ENCODE measurements around the gene TSC22D1. TPM values are rescaled to one million over a fixed set of nuclear protein-coding genes. Genes with fewer than 3 reads are reported as not detected.
"Not testable (repeated sequence)": the region's sequence is repeated elsewhere in the genome, so short reads cannot be mapped to it uniquely, and the experiment has no call there.

Gene TSC22D1
- total and polyA plus RNA-seq, 9 donors: 61.8 to 93.1 (median 76.7) TPM

- Histone ChIP-seq H3K4me1 (ENCODE audit: control insufficient read depth, insufficient read depth, low read length) (no peaks in the 10 kb centered on the region), H3K27me3 (ENCODE audit: control insufficient read depth, insufficient read depth, low read length) (no peaks in the 10 kb centered on the region), H3K4me3 (ENCODE audit: low read length) (no peak overlapping the region), H3K27ac (ENCODE audit: low read length) (no peak overlapping the region), H3K9me3 (replicated peaks; ENCODE audit: control insufficient read depth, low read depth, low read length) (no peaks in the 10 kb centered on the region), H3K36me3 (ENCODE audit: control insufficient read depth, insufficient read depth, low read length) (no peaks in the 10 kb centered on the region)
- 22% methylated on average over 2 of the region's 2 CpGs for WGBS (ENCODE audit: insufficient coverage)
- DNase-seq: peak; percentile 11
These were observed 29.1 kb upstream of the TSC22D1 start for GRCh38 chr13:44605275-44605674.

GRCh38 chr13:44601586-44601985, 25.5 kb upstream of the TSC22D1 start:
- no peak overlapping the region for H3K4me3 ChIP-seq (ENCODE audit: low read length)
- no peaks in the 10 kb centered on the region for H3K4me1 ChIP-seq (ENCODE audit: control insufficient read depth, insufficient read depth, low read length)
- no peaks in the 10 kb centered on the region for H3K27me3 ChIP-seq (ENCODE audit: control insufficient read depth, insufficient read depth, low read length)
- H3K36me3 ChIP-seq (ENCODE audit: control insufficient read depth, insufficient read depth, low read length): no peaks in the 10 kb centered on the region
- H3K27ac ChIP-seq (ENCODE audit: low read length): no peak overlapping the region
- 71% methylated on average over 2 of the region's 2 CpGs for WGBS (ENCODE audit: insufficient coverage)
- no peaks in the 10 kb centered on the region for H3K9me3 ChIP-seq (replicated peaks; ENCODE audit: control insufficient read depth, low read depth, low read length)
- no peak for DNase-seq

GRCh38 chr13:44593861-44594592, 17.9 kb upstream of the TSC22D1 start:
- not testable (repeated sequence) for H3K9me3 ChIP-seq (replicated peaks; ENCODE audit: control insufficient read depth, low read depth, low read length); H3K4me3 ChIP-seq (ENCODE audit: low read length); DNase-seq; H3K36me3 ChIP-seq (ENCODE audit: control insufficient read depth, insufficient read depth, low read length); H3K27ac ChIP-seq (ENCODE audit: low read length); H3K4me1 ChIP-seq (ENCODE audit: control insufficient read depth, insufficient read depth, low read length); H3K27me3 ChIP-seq (ENCODE audit: control insufficient read depth, insufficient read depth, low read length)
- WGBS (ENCODE audit: insufficient coverage): 96% methylated on average over 18 of the region's 20 CpGs

DNA sequence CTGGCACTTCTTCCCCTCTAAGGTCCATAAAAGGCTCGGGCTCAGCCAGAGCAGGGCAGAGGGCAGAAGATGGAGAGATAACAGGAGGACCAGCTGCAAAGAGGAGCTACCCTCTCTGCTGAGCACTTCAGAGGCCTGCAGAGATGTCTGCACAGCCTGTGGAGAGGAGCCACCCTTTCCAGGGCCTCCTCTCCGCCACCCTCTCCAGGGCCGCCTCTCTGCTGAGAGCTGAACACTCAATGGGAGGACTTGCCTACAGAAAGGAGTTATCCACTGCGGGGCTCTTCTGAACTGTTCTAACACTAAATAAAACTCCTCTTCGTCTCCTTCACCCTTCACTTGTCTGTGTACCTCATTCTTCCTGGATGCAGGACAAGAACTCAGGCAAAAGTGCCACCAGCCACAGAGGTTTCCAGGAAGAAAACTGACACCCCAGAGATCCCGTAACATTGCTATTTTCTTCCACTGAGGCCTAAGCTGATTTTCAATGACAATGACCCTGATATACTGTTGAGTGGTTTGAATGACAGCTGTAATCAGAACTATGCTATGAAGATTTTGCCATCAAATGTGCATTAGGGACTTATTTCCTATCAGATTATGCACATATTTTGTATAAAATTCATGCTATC, 16.2 kb upstream of the TSC22D1 start:
- no peaks in the 10 kb centered on the region for H3K36me3 ChIP-seq (ENCODE audit: control insufficient read depth, insufficient read depth, low read length)
- no peak overlapping the region for H3K4me3 ChIP-seq (ENCODE audit: low read length)
- H3K27me3 ChIP-seq (ENCODE audit: control insufficient read depth, insufficient read depth, low read length): no peaks in the 10 kb centered on the region
- H3K27ac ChIP-seq (ENCODE audit: low read length): no peak overlapping the region
- WGBS (ENCODE audit: insufficient coverage): 80% methylated on average over 3 of the region's 6 CpGs
- H3K4me1 ChIP-seq (ENCODE audit: control insufficient read depth, insufficient read depth, low read length): no peaks in the 10 kb centered on the region
- H3K9me3 ChIP-seq (replicated peaks; ENCODE audit: control insufficient read depth, low read depth, low read length): no peaks in the 10 kb centered on the region
- DNase-seq: no peak

DNA sequence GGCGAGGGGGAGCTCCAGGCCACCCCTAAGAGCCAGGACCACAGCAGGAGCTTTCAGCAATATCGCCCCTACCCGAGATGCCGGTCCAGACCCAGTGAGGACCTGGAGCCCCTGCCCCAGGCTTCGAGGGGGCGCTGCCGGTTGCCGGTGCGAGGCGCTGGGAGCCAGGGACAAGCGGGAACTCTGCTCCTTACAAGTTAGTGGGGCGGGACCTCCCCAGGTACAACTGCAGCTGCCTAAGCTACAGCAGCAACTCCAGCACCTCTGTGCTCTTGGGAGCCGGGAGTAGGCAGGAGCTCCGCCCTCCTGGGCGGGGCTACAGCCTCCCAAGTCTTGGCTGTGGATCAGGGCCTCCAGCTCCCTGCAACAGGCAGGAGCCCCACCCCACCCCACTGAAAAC, 15.2 kb upstream of the TSC22D1 start:
- no peaks in the 10 kb centered on the region for H3K27me3 ChIP-seq (ENCODE audit: control insufficient read depth, insufficient read depth, low read length)
- no peaks in the 10 kb centered on the region for H3K4me1 ChIP-seq (ENCODE audit: control insufficient read depth, insufficient read depth, low read length)
- H3K36me3 ChIP-seq (ENCODE audit: control insufficient read depth, insufficient read depth, low read length): no peaks in the 10 kb centered on the region
- no peak overlapping the region for H3K27ac ChIP-seq (ENCODE audit: low read length)
- no peak for DNase-seq
- 90% methylated on average over 14 of the region's 15 CpGs for WGBS (ENCODE audit: insufficient coverage)
- H3K4me3 ChIP-seq (ENCODE audit: low read length): no peak overlapping the region
- no peaks in the 10 kb centered on the region for H3K9me3 ChIP-seq (replicated peaks; ENCODE audit: control insufficient read depth, low read depth, low read length)

DNA sequence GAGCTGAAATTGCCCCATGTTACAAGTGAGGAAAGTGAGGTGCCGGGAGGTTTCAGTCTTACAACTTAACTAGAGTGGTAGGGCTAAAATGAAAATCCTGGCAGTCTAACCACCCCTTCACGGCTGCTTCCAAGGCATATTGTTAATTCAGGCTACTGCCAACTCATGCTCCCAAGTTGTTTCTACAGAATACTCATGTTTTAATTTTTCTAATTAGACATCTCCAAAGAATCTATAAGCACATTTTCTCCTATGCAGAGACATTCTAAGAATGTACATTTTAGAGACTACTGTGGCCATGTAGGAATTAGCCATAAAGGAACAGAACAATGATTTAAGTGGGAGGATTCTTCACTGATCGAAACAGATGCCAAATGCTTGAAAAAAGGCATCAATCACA, 7.0 kb upstream of the TSC22D1 start:
- Histone ChIP-seq H3K4me3 (ENCODE audit: low read length) (no peak overlapping the region), H3K27ac (ENCODE audit: low read length) (no peak overlapping the region), H3K36me3 (ENCODE audit: control insufficient read depth, insufficient read depth, low read length) (no peaks in the 10 kb centered on the region), H3K9me3 (replicated peaks; ENCODE audit: control insufficient read depth, low read depth, low read length) (no peaks in the 10 kb centered on the region), H3K27me3 (ENCODE audit: control insufficient read depth, insufficient read depth, low read length) (no peaks in the 10 kb centered on the region), H3K4me1 (ENCODE audit: control insufficient read depth, insufficient read depth, low read length) (peaks cover 2% of the 10 kb centered on the region)
- DNase-seq: no peak
- WGBS (ENCODE audit: insufficient coverage): no CpG with 5 or more reads among the region's 3 CpGs

GRCh38 chr13:44578067-44578400, 1.9 kb upstream of the TSC22D1 start:
- WGBS (ENCODE audit: insufficient coverage): under 1% methylated on average over 15 of the region's 15 CpGs
- H3K4me1 ChIP-seq (ENCODE audit: control insufficient read depth, insufficient read depth, low read length): peaks cover 28% of the 10 kb centered on the region
- no peaks in the 10 kb centered on the region for H3K9me3 ChIP-seq (replicated peaks; ENCODE audit: control insufficient read depth, low read depth, low read length)
- no peak for DNase-seq
- peaks cover 13% of the 10 kb centered on the region for H3K36me3 ChIP-seq (ENCODE audit: control insufficient read depth, insufficient read depth, low read length)
- H3K27ac ChIP-seq (ENCODE audit: low read length): peak overlapping the region; percentile 98
- no peaks in the 10 kb centered on the region for H3K27me3 ChIP-seq (ENCODE audit: control insufficient read depth, insufficient read depth, low read length)
- H3K4me3 ChIP-seq (ENCODE audit: low read length): peak overlapping the region; percentile 94

- Histone ChIP-seq H3K27ac (ENCODE audit: low read length) (peak overlapping the region; percentile 98), H3K27me3 (ENCODE audit: control insufficient read depth, insufficient read depth, low read length) (no peaks in the 10 kb centered on the region), H3K4me1 (ENCODE audit: control insufficient read depth, insufficient read depth, low read length) (peaks cover 29% of the 10 kb centered on the region), H3K4me3 (ENCODE audit: low read length) (peak overlapping the region; percentile 94), H3K9me3 (replicated peaks; ENCODE audit: control insufficient read depth, low read depth, low read length) (no peaks in the 10 kb centered on the region), H3K36me3 (ENCODE audit: control insufficient read depth, insufficient read depth, low read length) (peaks cover 13% of the 10 kb centered on the region)
- DNase-seq: peak; percentile 98
- WGBS (ENCODE audit: insufficient coverage): under 1% methylated on average over 84 of the region's 94 CpGs
These were observed 1.3 kb upstream of the TSC22D1 start for GRCh38 chr13:44577236-44578066.

GRCh38 chr13:44576351-44577235, 463 bp upstream of the TSC22D1 start:
- H3K36me3 ChIP-seq (ENCODE audit: control insufficient read depth, insufficient read depth, low read length): peaks cover 13% of the 10 kb centered on the region
- DNase-seq: no peak
- peak overlapping the region; percentile 98 for H3K27ac ChIP-seq (ENCODE audit: low read length)
- H3K9me3 ChIP-seq (replicated peaks; ENCODE audit: control insufficient read depth, low read depth, low read length): no peaks in the 10 kb centered on the region
- H3K27me3 ChIP-seq (ENCODE audit: control insufficient read depth, insufficient read depth, low read length): no peaks in the 10 kb centered on the region
- H3K4me3 ChIP-seq (ENCODE audit: low read length): peak overlapping the region; percentile 94
- H3K4me1 ChIP-seq (ENCODE audit: control insufficient read depth, insufficient read depth, low read length): peaks cover 29% of the 10 kb centered on the region
- WGBS (ENCODE audit: insufficient coverage): under 1% methylated on average over 84 of the region's 111 CpGs

Data from muscle of leg (tissue), 11 donors.